GM18517 (cell line): Measurements from ENCODE around the gene SNX18.

Experiments
- ATAC-seq: cut with Tn5 transposase; IDR thresholded peaks from one replicate; pipeline ENCODE4 v1.9.1; 2021; ENCODE audit warnings: mild to moderate bottlenecking, moderate library complexity; ENCODE audit not compliant: unreplicated experiment

Gene SNX18

DNA sequence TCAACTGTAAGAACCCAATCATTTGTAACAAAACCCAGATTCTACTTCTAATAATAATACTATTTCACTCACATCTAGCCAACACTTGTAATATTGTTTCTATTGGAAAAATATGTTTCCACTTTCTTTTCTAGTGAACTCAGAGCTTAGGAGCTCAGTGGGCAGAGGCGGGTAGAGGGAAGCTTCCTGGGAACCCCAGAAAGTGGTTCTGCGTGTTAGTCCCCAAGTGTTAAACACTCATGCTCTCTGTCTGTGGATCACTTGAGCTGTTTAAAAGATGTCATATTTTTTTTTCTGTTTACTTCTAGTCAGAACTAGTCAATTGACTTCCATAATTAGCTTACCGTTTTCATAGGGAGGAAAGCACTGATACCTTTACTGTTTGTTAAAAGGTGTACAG, 20.6 kb downstream of the SNX18 start:
- ATAC-seq, result no peak

DNA sequence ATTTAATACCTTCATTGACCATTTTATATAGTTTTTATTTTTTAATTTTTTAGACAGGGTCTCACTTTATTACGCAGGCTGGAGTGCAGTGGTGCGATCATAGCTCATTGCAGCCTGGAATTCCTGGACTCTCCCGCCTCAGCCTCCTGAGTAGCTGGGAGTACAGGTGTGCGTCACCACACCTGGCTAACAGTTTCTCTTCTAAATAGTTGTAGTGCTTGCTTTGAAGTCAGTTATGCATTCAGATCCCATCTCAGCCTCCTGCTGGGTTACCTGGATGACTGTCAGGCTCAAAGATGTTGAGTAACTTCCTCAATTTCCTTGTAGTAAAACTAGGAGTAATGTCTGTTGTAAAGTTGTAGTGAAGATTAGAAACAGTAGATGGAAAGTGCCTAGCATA, 21.4 kb downstream of the SNX18 start:
- ATAC-seq, result no peak

DNA sequence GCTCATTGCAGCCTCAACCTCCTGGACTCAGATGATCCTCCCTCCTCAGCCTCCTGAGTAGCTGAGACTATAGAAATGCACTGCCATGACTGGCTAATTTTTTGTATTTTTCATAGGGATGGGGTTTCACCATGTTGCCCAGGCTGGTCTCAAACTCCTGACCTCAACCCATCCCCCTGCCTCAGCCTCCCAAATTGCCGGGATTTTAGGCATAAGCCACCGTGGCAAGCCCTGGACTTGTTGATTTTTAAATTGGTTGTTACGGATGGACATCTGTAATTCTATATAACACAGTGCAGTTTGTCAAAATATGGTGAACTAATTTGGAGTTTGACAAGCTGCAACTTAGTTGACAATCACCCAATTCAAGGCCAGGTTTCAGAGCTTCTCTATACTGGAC, 22.7 kb downstream of the SNX18 start:
- ATAC-seq, result no peak

DNA sequence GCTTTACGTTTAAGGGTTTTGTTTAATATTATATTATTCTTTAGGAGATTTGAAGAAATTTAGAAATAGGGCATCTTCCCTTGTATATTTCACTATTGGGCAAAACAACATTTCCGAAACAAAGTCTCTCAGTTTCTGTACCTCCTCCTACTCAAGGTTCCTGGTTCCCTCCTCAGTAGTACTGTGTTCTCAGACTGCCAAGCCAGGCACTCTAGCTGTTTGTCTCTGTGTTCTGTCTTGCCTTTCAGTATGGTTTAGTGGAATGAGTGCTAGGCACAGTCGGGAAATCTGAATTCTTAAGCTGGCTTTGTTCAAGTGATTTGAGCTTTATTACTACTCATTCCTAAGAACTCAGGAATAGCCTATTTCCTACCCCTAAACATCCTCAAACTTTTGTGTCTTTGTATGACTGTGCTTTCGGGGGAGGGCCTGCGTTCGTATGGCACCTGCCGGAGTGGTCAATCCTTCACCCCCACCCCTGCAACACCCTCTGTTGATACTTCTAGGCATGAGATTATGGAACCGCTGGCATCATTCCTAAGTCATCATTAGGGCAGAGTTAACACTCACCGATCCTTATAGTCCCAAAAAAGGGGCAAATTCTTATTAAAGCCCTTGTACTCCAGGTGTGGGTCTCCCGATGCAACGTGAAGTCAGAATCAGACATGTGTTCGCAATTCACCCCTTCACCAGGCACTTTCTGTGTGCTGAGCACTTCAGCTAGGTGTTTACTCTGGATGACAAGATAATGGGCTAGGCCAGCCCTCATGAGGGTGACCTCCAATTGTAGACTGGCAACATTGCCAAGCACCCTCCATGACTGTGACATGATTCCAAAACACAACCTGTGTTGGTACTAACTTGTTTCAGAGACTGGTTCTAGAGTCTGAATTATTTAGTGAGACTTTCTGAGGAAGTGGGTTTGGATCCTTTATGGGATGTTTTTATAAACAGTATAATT, 24.5 kb downstream of the SNX18 start:
- no peak for ATAC-seq

DNA sequence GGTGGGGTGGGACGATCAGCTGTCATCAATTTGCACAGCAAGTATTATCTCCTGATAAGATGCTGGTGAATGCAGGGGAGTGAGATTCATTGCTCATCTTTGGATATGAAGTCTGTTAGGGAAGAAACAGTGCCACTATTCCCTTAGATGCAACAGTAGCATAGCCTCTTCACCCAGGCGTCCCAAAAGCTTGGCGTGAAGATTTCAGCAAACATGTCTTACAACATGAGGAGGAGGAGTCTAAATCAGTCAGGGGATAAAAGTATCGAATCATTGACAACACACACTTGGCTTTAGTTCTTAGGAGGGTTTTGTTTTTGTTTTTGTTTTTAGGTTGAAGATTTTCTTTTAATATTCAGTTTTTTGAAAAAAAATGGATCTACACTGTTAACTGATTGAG, 26.5 kb downstream of the SNX18 start:
- ATAC-seq, result no peak

DNA sequence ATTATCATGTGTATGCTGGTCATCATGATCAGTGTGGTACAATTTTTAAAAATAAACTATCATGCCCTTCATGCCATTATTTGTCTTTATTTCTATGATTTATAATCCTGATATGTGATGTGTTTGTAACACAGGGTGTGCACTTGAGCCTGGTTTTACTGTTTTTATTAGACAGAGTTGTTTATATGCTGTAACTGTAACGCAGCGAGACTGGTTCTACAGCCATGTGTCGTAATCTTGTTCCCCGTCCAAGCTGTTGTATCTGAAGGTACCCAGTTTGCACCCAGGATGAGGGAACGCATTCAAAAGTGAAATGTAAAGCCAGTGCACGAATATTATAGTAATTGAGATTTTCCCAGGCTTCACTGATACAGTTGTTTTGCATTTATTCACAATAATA, 28.2 kb downstream of the SNX18 start:
- no peak for ATAC-seq

DNA sequence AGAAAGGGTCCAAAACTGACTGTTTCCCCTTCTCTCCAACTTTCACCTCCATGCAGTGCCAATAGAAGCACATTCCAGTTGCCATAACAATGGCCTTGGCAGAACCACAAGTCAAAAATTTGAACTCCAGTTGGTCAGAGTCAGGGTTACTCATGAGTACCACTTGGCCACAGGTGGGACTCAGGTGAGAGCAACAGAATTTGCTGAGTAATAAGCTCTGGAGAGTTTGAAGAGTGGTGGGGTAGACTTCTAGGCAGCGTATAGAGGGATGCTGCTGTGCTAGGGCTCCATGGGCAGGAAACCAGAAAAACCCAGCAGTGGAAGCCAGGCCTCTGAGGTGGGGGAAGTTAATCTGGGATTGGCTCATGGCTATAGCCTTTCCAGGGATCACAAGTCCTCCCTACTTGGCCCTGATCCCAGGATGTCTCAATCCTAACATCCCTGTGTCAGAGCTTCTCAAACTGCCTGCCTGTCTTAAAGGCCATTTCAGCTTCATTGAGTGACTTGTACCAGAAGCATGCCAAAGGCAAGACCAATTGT, 30.2 kb downstream of the SNX18 start:
- ATAC-seq, result no peak

DNA sequence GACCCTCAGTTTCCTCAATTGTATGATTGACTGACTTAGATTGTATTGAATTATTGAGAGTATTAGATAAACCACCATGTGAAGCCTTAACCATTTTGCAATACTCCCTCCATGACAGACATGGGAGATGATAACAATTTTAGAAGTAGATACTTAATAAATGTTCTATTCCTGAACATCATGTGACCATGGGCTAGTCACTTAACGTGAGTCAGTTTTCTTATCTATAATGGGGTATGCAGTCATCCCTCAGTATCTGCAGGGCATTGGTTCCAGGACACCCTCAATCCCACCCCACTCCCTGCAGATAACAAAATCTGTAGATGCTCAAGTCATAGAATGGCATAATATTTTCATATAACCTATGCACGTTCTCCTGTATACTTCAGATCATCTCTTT, 31.0 kb downstream of the SNX18 start:
- no peak for ATAC-seq

DNA sequence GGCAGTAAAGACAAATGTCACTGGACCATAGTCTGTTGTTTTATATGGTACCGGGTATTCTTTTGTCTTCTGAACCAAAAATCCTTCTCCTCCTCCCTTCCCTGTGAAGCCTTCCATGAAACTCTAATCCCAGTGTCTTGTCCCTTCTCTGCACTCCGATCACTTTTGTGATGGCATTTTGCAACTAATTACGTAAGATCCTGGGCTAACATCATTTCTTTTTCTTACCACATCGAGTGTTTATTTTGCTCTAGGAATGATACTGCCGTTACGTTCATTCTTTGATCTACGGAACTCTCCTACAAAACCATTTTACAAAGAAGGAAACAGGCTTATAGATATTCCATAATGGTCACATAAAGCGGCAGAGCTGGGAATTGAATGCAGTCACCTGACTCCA, 33.7 kb downstream of the SNX18 start:
- no peak for ATAC-seq

DNA sequence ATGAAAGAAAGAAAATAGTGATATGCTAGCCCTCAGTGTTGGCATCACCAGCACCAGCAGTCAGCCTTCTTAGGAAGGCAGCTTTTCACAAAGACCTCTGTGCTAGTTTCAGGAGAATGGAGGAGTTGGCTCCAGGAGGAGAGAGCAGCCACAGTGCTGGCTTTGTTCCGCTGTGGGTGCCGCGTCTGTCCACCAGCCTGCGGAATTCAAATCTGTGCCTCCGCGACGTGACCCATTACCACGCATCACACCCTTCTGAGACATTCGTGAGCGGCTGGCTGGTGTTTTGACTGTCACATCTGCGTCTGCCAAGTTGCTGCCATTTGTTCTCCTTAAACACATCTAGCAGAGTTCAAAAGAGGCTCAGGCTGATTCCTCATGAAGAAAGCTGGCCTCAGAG, 34.4 kb downstream of the SNX18 start:
- ATAC-seq, result no peak

DNA sequence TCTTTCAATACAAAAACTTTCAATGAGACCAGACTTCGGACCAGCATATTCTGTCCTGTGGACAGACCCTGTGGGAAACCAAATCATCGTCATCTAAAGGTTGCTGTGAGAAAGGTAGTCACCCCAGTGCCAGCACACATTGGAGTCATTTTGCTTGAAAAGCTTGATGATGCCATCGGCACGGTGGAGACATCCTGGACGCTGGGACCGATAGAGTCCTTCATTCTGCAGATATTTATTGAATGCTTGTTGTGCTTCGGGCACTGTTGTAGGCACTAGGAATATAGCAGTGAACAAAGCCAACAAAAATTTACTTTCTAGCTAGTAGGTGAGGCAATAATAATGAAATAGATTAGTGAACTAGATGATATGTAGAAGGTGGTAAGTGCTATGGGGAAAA, 34.9 kb downstream of the SNX18 start:
- ATAC-seq, result no peak

DNA sequence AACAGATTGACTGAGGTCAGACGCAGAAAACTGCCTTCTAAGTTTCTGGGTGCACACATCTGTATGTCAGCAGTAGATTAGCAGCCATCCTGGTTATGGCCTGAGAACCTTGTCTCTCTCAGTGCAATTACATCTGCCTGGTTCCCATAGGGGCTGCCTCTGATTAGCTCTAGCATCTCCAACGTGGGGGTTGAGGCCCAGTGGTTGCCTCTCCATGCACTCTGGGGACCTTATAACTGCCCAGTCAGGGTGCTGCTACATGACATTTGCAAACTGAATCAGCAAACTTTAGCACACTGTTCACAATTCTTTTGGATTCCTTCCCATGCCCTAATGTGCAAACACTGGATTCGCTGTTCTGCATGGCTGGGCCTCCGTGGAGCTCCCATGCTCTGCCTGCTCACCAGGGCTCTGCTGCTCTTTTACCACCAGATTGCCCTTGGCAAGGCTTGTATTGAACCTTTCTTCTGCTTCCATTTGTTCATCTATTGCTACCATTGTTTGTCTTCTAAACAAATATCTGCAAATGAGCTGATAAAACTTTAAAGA, 36.2 kb downstream of the SNX18 start:
- no peak for ATAC-seq

DNA sequence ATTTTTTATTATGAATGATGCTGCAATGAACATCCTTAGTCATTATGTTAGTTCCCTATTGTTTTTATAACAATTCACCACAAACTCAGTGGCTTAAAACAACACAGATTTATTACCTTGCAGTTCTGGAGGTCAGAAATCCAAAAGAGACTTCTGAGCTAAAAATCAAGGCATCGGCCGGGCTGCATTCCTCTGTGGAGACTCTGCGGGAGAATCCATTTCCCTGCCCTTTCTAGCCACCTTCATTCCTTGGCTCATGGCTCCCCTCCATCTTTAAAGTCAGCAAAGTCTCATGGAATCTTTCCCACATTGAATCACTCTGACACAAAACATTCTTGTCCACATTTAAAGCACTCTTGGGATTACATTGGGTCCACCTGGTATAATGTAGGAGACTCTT, 38.6 kb downstream of the SNX18 start:
- ATAC-seq, result no peak

DNA sequence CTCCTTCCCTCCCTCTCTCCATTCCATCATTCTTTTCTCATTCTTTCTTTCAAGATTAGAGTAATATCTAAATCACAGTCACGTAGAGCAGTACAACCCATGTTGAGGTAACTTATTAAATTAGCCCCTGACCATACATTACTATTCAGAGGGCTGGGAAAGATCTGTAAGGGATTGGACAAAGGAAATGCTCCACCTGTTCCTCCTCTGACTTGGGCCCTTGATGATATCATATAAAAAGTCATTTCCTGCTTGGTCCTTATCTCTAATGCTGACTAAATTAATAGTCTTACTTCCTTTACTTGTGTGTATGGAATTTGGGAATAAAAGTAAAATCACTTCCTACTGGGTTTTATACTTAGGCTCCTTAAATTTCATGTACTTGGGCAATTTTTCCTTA, 40.8 kb downstream of the SNX18 start:
- no peak for ATAC-seq

DNA sequence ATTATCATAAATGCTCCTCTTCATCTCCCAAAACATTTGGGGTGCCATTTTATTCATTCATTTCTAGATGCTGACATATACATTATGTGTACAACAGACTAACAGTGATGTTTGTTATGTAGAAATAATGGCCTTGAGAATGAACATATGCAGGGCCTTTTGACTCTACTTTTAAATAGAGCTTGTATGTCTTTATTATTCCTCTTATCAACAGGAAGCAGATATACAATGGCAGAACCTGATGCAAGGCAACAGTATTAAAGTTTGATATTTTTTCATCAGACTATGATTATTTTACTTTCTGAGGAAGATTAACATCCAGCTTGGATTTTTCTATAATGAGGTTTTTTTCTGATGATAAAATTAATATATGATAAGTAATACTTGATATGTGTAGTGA, 44.1 kb downstream of the SNX18 start:
- no peak for ATAC-seq

DNA sequence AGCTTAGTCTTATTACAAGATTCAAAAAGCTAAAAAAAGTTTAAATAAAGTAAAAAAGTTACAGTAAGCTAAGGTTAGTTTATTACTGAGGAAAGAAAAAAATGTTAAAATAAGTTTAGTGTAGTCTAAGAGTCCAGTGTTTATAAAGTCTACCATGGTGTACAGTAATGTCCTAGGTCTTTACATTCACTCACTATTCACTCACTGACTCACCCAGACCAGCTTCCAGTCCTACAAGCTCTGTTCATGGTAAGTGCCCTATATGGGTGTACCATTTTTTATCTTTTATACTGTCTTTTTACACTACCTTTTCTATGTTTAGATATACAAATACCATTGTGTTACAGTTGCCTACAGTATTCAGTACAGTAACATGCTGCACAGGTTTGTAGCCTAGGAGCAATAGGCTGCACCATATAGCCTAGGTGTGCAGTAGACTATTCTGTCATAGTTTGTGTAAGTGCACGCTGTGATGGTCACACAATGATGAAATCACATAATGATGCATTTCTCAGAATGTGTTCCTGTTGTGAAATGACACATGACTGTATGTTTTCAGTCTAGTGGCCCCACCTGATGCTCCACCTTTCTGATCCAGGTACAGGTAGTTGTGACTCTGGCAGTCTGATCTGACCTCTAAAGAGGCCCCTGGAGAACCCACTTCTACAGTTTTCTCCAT, 45.7 kb downstream of the SNX18 start:
- no peak for ATAC-seq

DNA sequence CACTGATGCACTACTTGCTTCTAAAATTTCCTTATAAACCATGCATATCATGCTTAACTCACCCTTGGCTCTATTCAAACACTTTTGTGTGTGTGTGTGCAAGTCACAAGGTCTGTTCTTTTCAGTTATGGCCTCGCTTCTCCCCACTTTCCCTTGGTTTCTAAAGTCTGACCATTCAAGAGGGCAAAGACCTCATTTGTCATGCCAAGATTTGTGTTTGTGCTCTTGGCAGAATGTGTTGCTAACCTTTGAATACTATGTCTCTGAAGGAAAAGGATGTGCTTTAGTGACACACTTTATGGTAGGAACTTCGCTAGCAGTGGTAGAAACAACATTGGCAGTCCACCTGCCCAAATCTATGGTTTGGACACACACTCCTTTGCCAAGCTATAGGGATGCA, 50.4 kb downstream of the SNX18 start:
- no peak for ATAC-seq

DNA sequence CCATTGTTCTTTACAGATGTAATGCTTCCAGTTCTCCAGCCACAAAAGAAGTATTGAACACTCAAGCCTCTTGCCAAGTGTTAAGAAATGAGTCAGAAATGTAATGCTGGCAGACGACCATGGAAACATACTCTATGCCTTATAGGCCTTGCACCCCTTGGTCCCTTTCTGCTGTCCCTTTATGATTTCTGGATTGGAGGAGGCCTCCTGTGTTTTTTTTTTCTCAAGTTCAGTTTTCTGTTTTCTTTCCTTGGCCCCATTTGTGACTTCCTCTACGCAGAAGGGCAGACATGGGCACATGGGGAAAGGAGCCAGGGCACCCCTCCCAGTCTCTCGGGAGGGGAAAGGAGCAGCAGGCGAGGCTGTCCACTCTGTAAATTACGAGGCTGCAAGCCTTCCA, 53.4 kb downstream of the SNX18 start:
- no peak for ATAC-seq

DNA sequence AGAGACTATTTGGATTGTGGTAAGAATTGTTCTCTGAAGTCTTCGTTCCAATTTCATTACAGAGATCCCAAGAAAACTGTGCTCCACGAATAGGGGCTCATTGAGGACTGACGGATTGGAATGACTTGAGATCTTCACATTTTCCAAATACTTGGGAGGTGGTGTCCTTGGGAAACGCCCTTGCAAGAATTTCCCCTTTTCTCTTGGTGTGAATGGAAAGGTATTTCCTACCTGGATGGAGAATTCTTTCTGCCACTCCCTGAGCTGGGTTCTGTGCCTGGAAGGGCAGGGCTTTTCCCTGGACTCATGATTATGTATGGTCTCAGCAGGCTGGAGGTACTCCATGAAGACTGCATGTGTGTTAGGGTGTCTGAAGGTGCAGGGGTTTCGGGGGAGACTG, 53.9 kb downstream of the SNX18 start:
- no peak for ATAC-seq

DNA sequence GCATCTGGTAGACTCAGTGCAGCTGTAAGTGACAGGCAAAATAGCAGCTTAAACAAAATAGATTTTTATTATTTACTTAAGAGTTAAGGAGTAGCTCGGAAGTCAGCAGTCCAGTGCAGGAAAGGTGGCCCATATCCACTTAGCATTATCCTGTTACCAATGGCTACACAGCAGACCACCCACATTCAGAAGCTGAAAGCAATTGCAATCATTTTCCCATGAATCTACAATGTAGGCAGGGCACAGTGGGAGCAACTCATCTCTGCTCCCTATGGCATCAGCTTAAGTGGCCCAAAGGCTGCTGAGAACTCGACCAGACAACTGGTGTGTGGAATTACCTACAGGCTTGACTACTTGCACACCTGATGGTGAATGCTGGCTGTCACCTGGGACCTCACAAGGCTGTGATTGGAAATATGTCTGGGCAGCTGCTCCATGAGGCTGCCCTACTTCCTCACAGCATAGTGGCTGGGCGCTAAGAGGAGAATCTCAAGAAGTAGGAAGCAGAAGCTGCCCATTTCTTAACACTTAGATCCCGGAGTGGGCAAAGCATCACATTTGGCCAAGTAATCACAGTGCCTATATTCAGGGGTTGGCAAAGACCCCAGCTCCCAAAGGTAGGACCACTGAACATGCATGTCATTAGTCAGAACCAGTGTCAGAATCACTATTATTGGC, 56.4 kb downstream of the SNX18 start:
- ATAC-seq, result no peak

DNA sequence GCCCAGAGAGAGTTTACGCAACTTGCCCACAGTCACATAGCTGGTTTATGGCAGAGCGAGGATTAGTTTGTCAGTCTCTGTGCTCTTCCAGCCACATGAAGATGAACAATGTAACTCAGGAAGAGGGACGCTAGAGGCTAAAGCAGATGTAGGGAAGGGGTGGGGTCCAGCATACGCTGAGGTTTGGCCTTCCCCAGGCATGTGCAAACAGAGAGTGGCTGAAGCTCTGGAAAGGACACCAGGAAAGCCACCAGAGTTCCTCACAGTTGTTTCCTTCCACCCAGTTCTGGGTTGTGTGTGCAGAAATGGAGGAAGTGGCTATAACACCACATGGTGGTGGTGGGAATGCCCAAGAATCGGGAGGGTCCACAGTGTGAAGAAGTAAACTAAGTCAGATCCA, 60.0 kb downstream of the SNX18 start:
- ATAC-seq, result no peak
